Lung (tissue), 12 donors: ENCODE data around the gene FNDC11. TPM values are rescaled to one million over a fixed set of nuclear protein-coding genes. Genes with fewer than 3 reads are reported as not detected.

ENCODE experiments used
- ATAC-seq: fragments of 200-7000 bp; cut with Tn5 transposase; one replicate; pipeline ENCODE4 v1.9.1; 2020; ENCODE audit warnings: moderate number of reproducible peaks; ENCODE audit not compliant: insufficient read depth, low FRiP score
- DNase-seq, 3 donors: peaks; one replicate each; pipeline ENCODE4 v3.0.0-alpha.2; 2013 to 2017
- H3K27ac ChIP-seq, 2 donors: one replicate each; pipeline ENCODE4 v1.5.1; 2013; ENCODE audit warnings: mild to moderate bottlenecking in 2 of 2, moderate library complexity in 2 of 2, control low read depth in 1 of 2, inconsistent platforms in 1 of 2, low read depth in 1 of 2, low read length in 1 of 2
- H3K27me3 ChIP-seq, 3 donors: one replicate each; pipeline ENCODE4 v1.5.1; 2013; ENCODE audit warnings: low read length in 2 of 3; ENCODE audit not compliant: control insufficient read depth in 3 of 3, insufficient read depth in 3 of 3
- H3K36me3 ChIP-seq, 4 donors: one replicate each; pipeline ENCODE4 v1.5.1; 2013; ENCODE audit warnings: low read length in 4 of 4, mild to moderate bottlenecking in 1 of 4, moderate library complexity in 1 of 4; ENCODE audit not compliant: control insufficient read depth in 4 of 4, insufficient read depth in 4 of 4
- H3K4me1 ChIP-seq, 5 donors: one replicate each; pipeline ENCODE4 v1.5.1; 2013; ENCODE audit warnings: low read length in 5 of 5, mild to moderate bottlenecking in 2 of 5, moderate library complexity in 1 of 5; ENCODE audit not compliant: control insufficient read depth in 5 of 5, insufficient read depth in 5 of 5
- H3K4me3 ChIP-seq: one replicate; pipeline ENCODE4 v1.5.1; 2013; ENCODE audit warnings: mild to moderate bottlenecking, control low read depth, moderate library complexity
- H3K9ac ChIP-seq, 2 donors: one replicate each; pipeline ENCODE4 v1.5.1; 2013; ENCODE audit warnings: low read length in 2 of 2, control low read depth in 1 of 2; ENCODE audit not compliant: insufficient read depth in 1 of 2
- H3K9me3 ChIP-seq, 4 donors: one replicate each; pipeline ENCODE4 v1.5.1; 2013; ENCODE audit warnings: low read length in 3 of 4, mild to moderate bottlenecking in 1 of 4, moderate library complexity in 1 of 4; ENCODE audit not compliant: control insufficient read depth in 4 of 4, insufficient read depth in 3 of 4
- WGBS, 2 donors: extraction: QIAGEN DNeasy Blood & Tissue Kit; methylation state at CpG; one replicate each; pipeline ENCODE4 v1.1.7; 2013; 5-methylcytosine and 5-hydroxymethylcytosine counted together
- polyA plus RNA-seq, 2 donors: library from polyadenylated mRNA; stranded (reverse); fragments of 200-250 nt; gene quantifications; one replicate each; pipeline ENCODE4 v1.2.1, GENCODE V29; 2013
- total RNA-seq, 2 donors: library from RNA; depleted of rRNA in 1 of 2; stranded (reverse); fragments of >200 nt in 1 of 2; gene quantifications; one replicate each; pipeline ENCODE4 v1.2.1, GENCODE V29; 2014 to 2021
- TF ChIP-seq, protein P1 (sequence below): IDR thresholded peaks from 2 replicates; pipeline ENCODE4 v1.5.1; 2012; ENCODE audit warnings: mild to moderate bottlenecking; ENCODE audit errors: control extremely low read depth, extremely low read depth
- donor health status: control.
- donor health status: control.
- donor health status: Bipolar disorder and iron deficiency.
- donor health status: healthy.
- donor health status: DM: yes; HTN: yes; CAD: no.

The FNDC11 gene
- total and polyA plus RNA-seq, 4 donors, result 1.0 to 3.2 (median 2.3) TPM

DNA sequence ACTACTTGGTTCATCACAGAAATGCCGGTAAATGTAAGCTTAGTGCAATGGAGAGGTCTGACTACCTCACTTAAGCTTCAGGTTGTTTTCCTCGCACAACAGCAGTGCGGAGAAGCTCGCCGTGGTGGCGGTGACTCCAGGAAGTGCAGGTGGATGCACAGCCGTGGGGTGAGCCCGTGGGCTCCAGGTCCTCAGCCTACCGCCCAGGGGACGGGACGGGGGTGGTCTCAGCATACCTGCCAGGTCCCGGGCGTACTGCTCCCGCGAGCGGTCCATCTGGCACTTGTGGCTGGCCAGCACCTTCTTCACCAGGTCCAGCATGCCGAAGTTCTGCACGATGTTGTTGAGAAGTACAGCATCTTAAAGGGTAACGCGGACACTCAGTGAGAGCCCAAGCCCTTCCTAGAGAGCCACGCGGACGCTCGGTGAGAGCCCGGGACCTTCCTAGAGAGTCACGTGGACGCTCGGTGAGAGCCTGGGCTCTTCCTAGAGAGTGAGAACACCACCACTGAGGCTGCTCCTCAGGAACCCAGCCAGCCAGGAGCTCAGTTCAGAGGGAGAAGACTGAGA, 37.9 kb downstream of the FNDC11 start:
- WGBS, 2 donors, result 95 to 96% methylated on average over 28 of the region's 28 CpGs
- Histone ChIP-seq H3K4me3 (no peak overlapping the region), H3K36me3 (peaks cover 11 to 65% (median 16%) of the 10 kb centered on the region in 4 donors), H3K4me1 (no peaks in the 10 kb centered on the region), H3K9me3 (no peaks in the 10 kb centered on the region), H3K27ac (no peak overlapping the region), H3K9ac (no peak overlapping the region), H3K27me3 (no peaks in the 10 kb centered on the region)
- DNase-seq (no peak), ATAC-seq (no peak)
- TF ChIP-seq, protein P1, sequence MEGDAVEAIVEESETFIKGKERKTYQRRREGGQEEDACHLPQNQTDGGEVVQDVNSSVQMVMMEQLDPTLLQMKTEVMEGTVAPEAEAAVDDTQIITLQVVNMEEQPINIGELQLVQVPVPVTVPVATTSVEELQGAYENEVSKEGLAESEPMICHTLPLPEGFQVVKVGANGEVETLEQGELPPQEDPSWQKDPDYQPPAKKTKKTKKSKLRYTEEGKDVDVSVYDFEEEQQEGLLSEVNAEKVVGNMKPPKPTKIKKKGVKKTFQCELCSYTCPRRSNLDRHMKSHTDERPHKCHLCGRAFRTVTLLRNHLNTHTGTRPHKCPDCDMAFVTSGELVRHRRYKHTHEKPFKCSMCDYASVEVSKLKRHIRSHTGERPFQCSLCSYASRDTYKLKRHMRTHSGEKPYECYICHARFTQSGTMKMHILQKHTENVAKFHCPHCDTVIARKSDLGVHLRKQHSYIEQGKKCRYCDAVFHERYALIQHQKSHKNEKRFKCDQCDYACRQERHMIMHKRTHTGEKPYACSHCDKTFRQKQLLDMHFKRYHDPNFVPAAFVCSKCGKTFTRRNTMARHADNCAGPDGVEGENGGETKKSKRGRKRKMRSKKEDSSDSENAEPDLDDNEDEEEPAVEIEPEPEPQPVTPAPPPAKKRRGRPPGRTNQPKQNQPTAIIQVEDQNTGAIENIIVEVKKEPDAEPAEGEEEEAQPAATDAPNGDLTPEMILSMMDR, result no peak

DNA sequence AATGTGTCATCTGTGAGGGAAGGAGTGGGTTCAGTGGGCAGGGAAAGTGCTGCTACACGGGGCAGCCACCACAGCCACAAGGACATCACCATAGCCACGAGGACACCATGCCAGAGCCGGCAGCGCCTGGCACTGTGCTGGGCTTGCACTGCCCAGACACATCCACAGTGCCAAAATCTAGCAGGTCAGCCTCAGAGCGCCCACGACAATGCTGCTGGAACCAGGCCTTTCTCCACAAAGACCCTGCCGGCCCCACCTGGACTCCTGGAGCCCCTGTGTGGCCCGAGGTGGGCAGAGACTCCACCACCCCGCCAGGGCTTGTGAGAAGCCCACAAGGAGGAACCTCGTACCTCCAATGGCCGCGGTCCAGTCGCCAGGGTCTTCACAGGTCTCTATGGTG, 38.7 kb downstream of the FNDC11 start:
- Histone ChIP-seq H3K4me1 (no peaks in the 10 kb centered on the region), H3K4me3 (no peak overlapping the region), H3K36me3 (peaks cover 14 to 63% (median 17%) of the 10 kb centered on the region in 4 donors), H3K27me3 (no peaks in the 10 kb centered on the region), H3K9ac (no peak overlapping the region), H3K9me3 (no peaks in the 10 kb centered on the region), H3K27ac (no peak overlapping the region)
- TF ChIP-seq, protein P1, result no peak
- DNase-seq (no peak), ATAC-seq (no peak)
- 95 to 97% methylated on average over 13 of the region's 13 CpGs for WGBS, 2 donors

DNA sequence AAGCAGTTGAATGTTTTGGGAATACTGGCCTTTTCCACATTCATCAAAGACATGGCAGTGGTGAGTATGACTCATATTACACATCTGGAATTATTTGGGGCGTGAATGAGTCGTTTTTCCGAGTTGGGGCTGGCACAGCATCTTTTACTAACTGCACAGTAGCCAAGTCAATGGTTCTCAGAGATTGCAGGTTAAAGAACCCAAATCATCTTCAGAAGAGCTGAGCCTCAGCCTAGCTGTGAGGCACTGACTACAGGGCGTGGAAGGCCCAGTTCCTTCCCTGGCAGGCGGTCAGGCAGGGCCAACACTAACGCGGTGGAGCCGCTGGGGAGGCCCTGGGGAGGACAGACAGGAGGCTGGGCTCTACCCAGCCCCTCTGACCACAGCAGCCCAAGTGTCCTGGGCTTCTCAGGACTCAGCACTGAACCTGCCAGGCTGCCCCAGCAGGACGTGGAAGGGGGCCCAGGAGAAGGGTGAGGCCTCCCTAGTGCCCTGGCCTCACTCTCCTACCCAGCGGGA, 40.1 kb downstream of the FNDC11 start:
- TF ChIP-seq, protein P1, result no peak
- Histone ChIP-seq H3K4me1 (no peaks in the 10 kb centered on the region), H3K9ac (no peak overlapping the region), H3K36me3 (peaks cover 14 to 62% (median 20%) of the 10 kb centered on the region in 4 donors), H3K27ac (no peak overlapping the region), H3K9me3 (no peaks in the 10 kb centered on the region), H3K4me3 (no peak overlapping the region), H3K27me3 (no peaks in the 10 kb centered on the region)
- WGBS, 2 donors, result 78 to 93% methylated on average over 10 of the region's 10 CpGs
- ATAC-seq (no peak), DNase-seq (no peak)
